Mesothelial cell of epicardium (in vitro differentiated cells): ENCODE measurements around the gene PARD3. TPM values are rescaled to one million over a fixed set of nuclear protein-coding genes. Genes with fewer than 3 reads are reported as not detected.

Experiments used
- DNase-seq, 2 experiments: peaks; one replicate each; pipeline ENCODE4 v3.0.0; 2021; ENCODE audit warnings: low spot score in 2 of 2; ENCODE audit not compliant: unreplicated experiment in 2 of 2
- H3K27ac Mint-ChIP-seq: 2 replicates; pipeline ENCODE4 v1.8.0; 2021; ENCODE audit warnings: mixed read lengths
- H3K27me3 Mint-ChIP-seq: 2 replicates; pipeline ENCODE4 v1.8.0; 2021; ENCODE audit warnings: low read depth, mixed read lengths
- H3K36me3 Mint-ChIP-seq: 2 replicates; pipeline ENCODE4 v1.8.0; 2021; ENCODE audit warnings: mixed read lengths
- H3K4me1 Mint-ChIP-seq: 2 replicates; pipeline ENCODE4 v1.8.0; 2021; ENCODE audit warnings: mixed read lengths
- H3K4me3 Mint-ChIP-seq: 2 replicates; pipeline ENCODE4 v1.8.0; 2021; ENCODE audit warnings: mild to moderate bottlenecking, moderate library complexity, mixed read lengths
- H3K9me3 Mint-ChIP-seq: 2 replicates; pipeline ENCODE4 v1.8.0; 2021; ENCODE audit warnings: mixed read lengths
- total RNA-seq: library from RNA; stranded (reverse); gene quantifications from 3 replicates; pipeline ENCODE4 v1.2.1, GENCODE V29; 2021
- TF ChIP-seq, protein P1 (sequence below): fragments of 200-600 bp; sonication (generic); IDR thresholded peaks from one replicate; pipeline ENCODE4 v1.5.0; 2021; ENCODE audit warnings: antibody characterized with exemption; ENCODE audit not compliant: unreplicated experiment

The PARD3 gene
- total RNA-seq, 1 donor from 2014 or later: 73.2 TPM

DNA sequence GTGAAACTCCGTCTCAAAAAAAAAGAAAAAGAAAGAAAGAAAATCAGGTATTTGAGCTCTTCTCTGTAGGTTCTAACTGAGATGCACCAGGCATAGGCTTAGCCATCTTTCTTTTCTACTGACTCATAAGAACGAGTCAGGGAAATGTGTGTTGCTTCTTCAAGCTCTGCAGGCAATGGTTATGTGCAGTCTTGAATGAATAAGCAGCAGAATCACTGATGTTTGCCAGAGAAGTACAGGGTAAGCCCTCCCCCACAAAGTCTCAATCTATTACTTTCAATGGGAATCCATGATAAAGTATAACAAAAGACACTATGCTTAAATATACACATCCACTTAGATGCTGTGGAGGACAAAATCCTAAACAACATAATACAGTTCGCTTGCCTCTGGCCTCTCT is 239.2 kb downstream of the PARD3 start:
- Mint-ChIP-seq H3K36me3 (no peaks in the 10 kb centered on the region), H3K9me3 (no peaks in the 10 kb centered on the region)
- no peak for DNase-seq

DNA sequence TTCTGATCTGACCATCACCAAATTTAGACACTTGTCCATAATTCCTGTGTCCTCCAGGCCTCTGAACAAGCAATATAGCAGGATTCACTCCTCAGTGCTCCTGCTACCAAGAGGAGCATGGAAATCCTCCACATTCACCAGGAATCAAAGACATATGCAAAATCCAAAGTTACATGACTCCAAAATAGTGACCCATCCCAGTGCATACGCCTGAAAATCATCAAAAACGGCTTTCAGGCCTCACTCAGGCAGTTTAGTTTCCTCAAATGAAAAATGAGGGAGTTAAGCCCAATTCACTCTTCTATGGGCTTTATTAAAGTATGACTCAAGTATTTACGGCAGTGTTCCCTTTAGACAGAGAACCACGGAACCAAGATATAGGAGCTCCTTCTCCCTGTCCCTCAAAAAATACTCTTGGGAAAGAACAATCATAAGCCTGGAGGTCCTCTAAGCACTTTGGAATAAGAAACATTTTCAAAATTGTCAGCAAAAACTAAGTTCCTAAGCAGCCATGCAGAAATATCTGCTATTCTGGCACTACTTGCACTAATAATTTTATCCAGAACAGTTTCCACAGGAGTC is 240.7 kb downstream of the PARD3 start:
- Mint-ChIP-seq H3K36me3 (no peaks in the 10 kb centered on the region), H3K4me1 (peaks cover 24% of the 10 kb centered on the region), H3K4me3 (no peak overlapping the region), H3K27me3 (no peaks in the 10 kb centered on the region), H3K9me3 (no peaks in the 10 kb centered on the region), H3K27ac (no peak overlapping the region)
- DNase-seq: no peak
- TF ChIP-seq, protein P1, sequence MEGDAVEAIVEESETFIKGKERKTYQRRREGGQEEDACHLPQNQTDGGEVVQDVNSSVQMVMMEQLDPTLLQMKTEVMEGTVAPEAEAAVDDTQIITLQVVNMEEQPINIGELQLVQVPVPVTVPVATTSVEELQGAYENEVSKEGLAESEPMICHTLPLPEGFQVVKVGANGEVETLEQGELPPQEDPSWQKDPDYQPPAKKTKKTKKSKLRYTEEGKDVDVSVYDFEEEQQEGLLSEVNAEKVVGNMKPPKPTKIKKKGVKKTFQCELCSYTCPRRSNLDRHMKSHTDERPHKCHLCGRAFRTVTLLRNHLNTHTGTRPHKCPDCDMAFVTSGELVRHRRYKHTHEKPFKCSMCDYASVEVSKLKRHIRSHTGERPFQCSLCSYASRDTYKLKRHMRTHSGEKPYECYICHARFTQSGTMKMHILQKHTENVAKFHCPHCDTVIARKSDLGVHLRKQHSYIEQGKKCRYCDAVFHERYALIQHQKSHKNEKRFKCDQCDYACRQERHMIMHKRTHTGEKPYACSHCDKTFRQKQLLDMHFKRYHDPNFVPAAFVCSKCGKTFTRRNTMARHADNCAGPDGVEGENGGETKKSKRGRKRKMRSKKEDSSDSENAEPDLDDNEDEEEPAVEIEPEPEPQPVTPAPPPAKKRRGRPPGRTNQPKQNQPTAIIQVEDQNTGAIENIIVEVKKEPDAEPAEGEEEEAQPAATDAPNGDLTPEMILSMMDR: no peak

More for the DNA sequence above, 239.2 kb downstream of the PARD3 start:
- TF ChIP-seq, protein P1: no peak
- Mint-ChIP-seq H3K27ac (no peak overlapping the region), H3K4me3 (no peak overlapping the region), H3K27me3 (no peaks in the 10 kb centered on the region), H3K4me1 (peaks cover 26% of the 10 kb centered on the region)

DNA sequence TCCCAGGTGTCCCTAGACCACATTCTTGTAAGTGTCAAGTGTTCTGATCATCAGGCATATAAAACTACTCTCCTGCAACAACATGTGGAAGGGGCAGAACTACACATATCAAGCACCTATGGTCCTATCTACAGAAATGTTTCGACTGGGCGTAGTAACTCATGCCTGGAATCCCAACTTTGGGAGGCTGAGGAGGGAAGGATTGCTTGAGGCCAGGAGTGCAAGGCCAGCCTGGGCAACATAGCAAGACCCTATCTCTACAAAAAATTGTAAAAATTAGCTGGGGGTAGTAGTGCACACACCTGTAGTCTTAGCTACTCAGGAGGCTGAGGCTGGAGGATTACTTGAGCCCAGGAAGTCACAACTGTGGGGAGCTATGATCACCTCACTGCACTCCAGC is 244.2 kb downstream of the PARD3 start:
- H3K27ac Mint-ChIP-seq: no peak overlapping the region
- no peak for DNase-seq
- no peak overlapping the region for H3K4me3 Mint-ChIP-seq
- no peaks in the 10 kb centered on the region for H3K27me3 Mint-ChIP-seq
- TF ChIP-seq, protein P1: no peak
- H3K9me3 Mint-ChIP-seq: no peaks in the 10 kb centered on the region
- H3K36me3 Mint-ChIP-seq: no peaks in the 10 kb centered on the region
- peaks cover 16% of the 10 kb centered on the region for H3K4me1 Mint-ChIP-seq

DNA sequence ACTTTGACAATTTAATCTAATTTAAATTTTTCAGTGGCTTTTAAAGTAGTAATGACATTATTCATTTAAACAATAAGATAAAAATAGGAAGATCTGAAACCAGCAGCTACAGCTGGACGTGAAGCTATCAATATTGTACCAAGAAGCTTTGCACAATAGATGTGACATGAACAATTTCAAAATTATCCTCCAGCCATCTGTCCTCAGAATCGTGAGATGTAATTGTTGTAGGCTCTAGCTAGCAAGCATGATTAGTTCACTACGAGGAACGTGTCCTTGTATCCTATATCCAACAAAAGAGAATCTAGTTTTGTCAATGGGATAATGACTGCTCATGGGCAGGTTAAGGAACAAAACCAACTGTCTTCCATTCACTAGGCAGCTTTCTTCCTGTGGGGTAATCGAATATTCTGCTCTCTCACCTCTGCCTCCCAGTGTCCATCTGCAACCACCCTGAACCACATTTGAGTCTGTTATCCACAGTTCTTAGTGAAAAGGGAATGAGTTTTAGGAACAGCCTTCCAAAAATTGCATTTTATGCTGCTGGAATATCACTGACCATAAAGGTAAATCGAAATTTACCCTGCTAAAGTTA is 247.3 kb downstream of the PARD3 start:
- peaks cover 14% of the 10 kb centered on the region for H3K4me1 Mint-ChIP-seq
- H3K27me3 Mint-ChIP-seq: no peaks in the 10 kb centered on the region
- TF ChIP-seq, protein P1: no peak
- DNase-seq: no peak
- H3K4me3 Mint-ChIP-seq: no peak overlapping the region
- no peak overlapping the region for H3K27ac Mint-ChIP-seq
- H3K36me3 Mint-ChIP-seq: no peaks in the 10 kb centered on the region
- no peaks in the 10 kb centered on the region for H3K9me3 Mint-ChIP-seq

DNA sequence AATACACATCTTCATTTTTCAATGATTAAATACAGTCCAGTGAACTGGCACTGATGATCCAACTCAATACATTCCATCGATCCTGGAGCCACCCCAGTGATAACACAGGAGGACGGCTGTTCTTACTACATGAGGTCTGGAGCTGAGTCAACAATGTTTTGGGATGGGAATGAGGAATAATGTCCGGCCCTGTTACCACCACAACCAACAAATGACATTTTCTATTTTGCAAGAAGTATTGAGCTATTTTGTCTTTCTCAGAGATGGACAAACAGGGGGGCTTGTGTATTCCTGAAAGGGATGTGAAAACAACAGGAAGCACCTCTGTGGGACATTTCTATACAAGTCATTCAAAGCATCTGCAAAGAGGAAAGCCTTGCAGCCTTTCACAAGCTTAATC is 249.2 kb downstream of the PARD3 start:
- H3K36me3 Mint-ChIP-seq: no peaks in the 10 kb centered on the region
- no peak overlapping the region for H3K27ac Mint-ChIP-seq
- H3K4me3 Mint-ChIP-seq: no peak overlapping the region
- TF ChIP-seq, protein P1: no peak
- H3K4me1 Mint-ChIP-seq: peaks cover 13% of the 10 kb centered on the region
- no peak for DNase-seq
- H3K27me3 Mint-ChIP-seq: no peaks in the 10 kb centered on the region
- no peaks in the 10 kb centered on the region for H3K9me3 Mint-ChIP-seq
